Panc1 (cell line): ENCODE measurements around the gene NT5DC1. TPM values are rescaled to one million over a fixed set of nuclear protein-coding genes. Genes with fewer than 3 reads are reported as not detected.

Source experiments
- ATAC-seq: fragments of 200-7000 bp; cut with Tn5 transposase; 2 replicates; pipeline ENCODE4 v1.9.1; 2020; ENCODE audit warnings: mild to moderate bottlenecking, moderate library complexity
- BruUV-seq: library from RNA; stranded (reverse); fragments of 400-500 nt; replicated peaks from 2 replicates; lab custom pipeline; 2021; lab: Mats Ljungman, UMichigan
- CTCF ChIA-PET: fragments of 300-600 bp; sonication (Branson Sonifier 250); formaldehyde crosslinking; loops from one replicate; lab custom pipeline; 2022; ENCODE audit warnings: antibody characterized with exemption; lab: Charles Lee
- POLR2A ChIA-PET: fragments of 300-600 bp; sonication (Branson Sonifier 250); formaldehyde crosslinking; loops from one replicate; lab custom pipeline; 2022; ENCODE audit warnings: antibody characterized with exemption; lab: Charles Lee
- DNase-seq: peaks from one replicate; pipeline ENCODE4 v3.0.0-alpha.2; 2010; ENCODE audit warnings: low read depth, low spot score
- H3K27ac ChIP-seq: 2 replicates; pipeline ENCODE4 v1.5.1; 2011; ENCODE audit warnings: mild to moderate bottlenecking, low read length, inconsistent platforms
- H3K27me3 ChIP-seq: fragments of 200-500 bp; sonication (Bioruptor generic); 2 replicates; pipeline ENCODE4 v1.6.0; 2014; ENCODE audit warnings: low read length, inconsistent platforms; ENCODE audit not compliant: control insufficient read depth, insufficient read depth
- H3K36me3 ChIP-seq: fragments of 200-500 bp; sonication (Bioruptor generic); 2 replicates; pipeline ENCODE4 v1.5.1; 2014; ENCODE audit warnings: inconsistent platforms, mild to moderate bottlenecking, low read length, moderate library complexity; ENCODE audit not compliant: control insufficient read depth, insufficient read depth
- H3K4me1 ChIP-seq: 2 replicates; pipeline ENCODE4 v1.5.1; 2011; ENCODE audit warnings: inconsistent platforms, mild to moderate bottlenecking, low read length, moderate library complexity; ENCODE audit not compliant: control insufficient read depth, insufficient read depth
- H3K4me3 ChIP-seq, 2 experiments: 2 replicates each; pipeline ENCODE4 v1.5.1; 2011 to 2012; ENCODE audit warnings: low read depth in 2 of 2, low read length in 2 of 2, mild to moderate bottlenecking in 2 of 2, inconsistent platforms in 1 of 2, moderate library complexity in 1 of 2
- H3K9me3 ChIP-seq: fragments of 200-500 bp; sonication (Bioruptor generic); 2 replicates; pipeline ENCODE4 v1.5.1; 2014; ENCODE audit warnings: low read depth, mild to moderate bottlenecking, inconsistent platforms, low read length, moderate library complexity; ENCODE audit not compliant: control insufficient read depth, insufficient read depth
- CTCF ChIP-seq: fragments of 450-650 bp; IDR thresholded peaks from 2 replicates; pipeline ENCODE4 v1.5.1; 2017; ENCODE audit warnings: mild to moderate bottlenecking
- POLR2AphosphoS5 ChIP-seq: IDR thresholded peaks from 2 replicates; pipeline ENCODE4 v1.6.1; 2012; ENCODE audit warnings: mild to moderate bottlenecking, low read depth, low read length, moderate library complexity
- REST ChIP-seq, 2 experiments: IDR thresholded peaks; 2 replicates each; pipeline ENCODE4 v1.6.1; 2011 to 2012; ENCODE audit warnings: low read depth in 2 of 2, control low read depth in 1 of 2, low read length in 1 of 2, mild to moderate bottlenecking in 1 of 2, moderate library complexity in 1 of 2; ENCODE audit not compliant: insufficient read depth in 1 of 2
- SIN3A ChIP-seq: IDR thresholded peaks from 2 replicates; pipeline ENCODE4 v1.6.1; 2012; ENCODE audit warnings: low read depth, mild to moderate bottlenecking, low read length, moderate library complexity, borderline replicate concordance; ENCODE audit not compliant: insufficient read depth
- TCF7L2 ChIP-seq: IDR thresholded peaks from 2 replicates; pipeline ENCODE4 v1.6.1; 2011; ENCODE audit warnings: mild to moderate bottlenecking, low read depth, low read length, inconsistent platforms
- in situ Hi-C: cut with HindIII; loops from 2 replicates; pipeline ENCODE4 v1.10.0; 2016; ENCODE audit warnings: low sequenced_read_pairs, low pct_unique_long_range_greater_than_20kb
- intact Hi-C: fragments of 100-400 bp; cut with micrococcal nuclease; formaldehyde crosslinking; loops from one replicate; pipeline ENCODE4 v1.10.0; 2022; ENCODE audit not compliant: unreplicated experiment
- total RNA-seq: library from RNA; stranded (reverse); gene quantifications from one replicate; pipeline ENCODE4 v1.2.1, GENCODE V29; 2021; ENCODE audit not compliant: unreplicated experiment

NT5DC1 gene
- total RNA-seq, 1 experiment from 2014 or later, result 79.1 TPM

GRCh38 chr6:116118608-116119007 lies 18.0 kb downstream of the NT5DC1 start:
- BruUV-seq, result no TSS peak
- in situ Hi-C loops, result no loop called here
- Histone ChIP-seq H3K36me3 (peaks cover 17% of the 10 kb centered on the region), H3K4me1 (no peaks in the 10 kb centered on the region), H3K9me3 (no peaks in the 10 kb centered on the region), H3K27ac (no peak overlapping the region), H3K4me3 (no peak overlapping the region), H3K27me3 (no peaks in the 10 kb centered on the region)
- DNase-seq (no peak), ATAC-seq (no peak)
- intact Hi-C loops, result no loop called here
- ChIA-PET CTCF (no interaction called here), POLR2A (interaction anchor here (0.6 kb wide), 1 partner anchor 85 kb away, joined by 3 read pairs; no protein-coding TSS in a partner anchor)
- TF ChIP-seq POLR2AphosphoS5 (no peak), CTCF (no peak), TCF7L2 (no peak), REST (IDR thresholded peaks at IDR 0.05; ENCODE audit: insufficient read depth in 1 of 2, low read depth in 2 of 2, low read length in 1 of 2) (no peak)

- ChIA-PET POLR2A (no interaction called here), CTCF (no interaction called here)
- DNase-seq (no peak), ATAC-seq (no peak)
- Histone ChIP-seq H3K4me3 (no peak overlapping the region), H3K9me3 (no peaks in the 10 kb centered on the region), H3K27ac (no peak overlapping the region), H3K4me1 (no peaks in the 10 kb centered on the region), H3K36me3 (peaks cover 15% of the 10 kb centered on the region), H3K27me3 (no peaks in the 10 kb centered on the region)
- BruUV-seq, result no TSS peak
- intact Hi-C loops (no loop called here), in situ Hi-C loops (no loop called here)
- no peak for TF ChIP-seq REST (IDR thresholded peaks at IDR 0.05; ENCODE audit: insufficient read depth in 1 of 2, low read depth in 2 of 2, low read length in 1 of 2)
- TF ChIP-seq TCF7L2, result no peak
- TF ChIP-seq SIN3A, result no peak
- TF ChIP-seq POLR2AphosphoS5, result no peak
- TF ChIP-seq CTCF, result no peak
These were observed 19.8 kb downstream of the NT5DC1 start for GRCh38 chr6:116120430-116120829.
